ENCODE data around the gene PDCD5. TPM values are rescaled to one million over a fixed set of nuclear protein-coding genes. Genes with fewer than 3 reads are reported as not detected.

The PDCD5 gene
- total RNA-seq, 1 experiment from 2014 or later = 118 TPM

DNA sequence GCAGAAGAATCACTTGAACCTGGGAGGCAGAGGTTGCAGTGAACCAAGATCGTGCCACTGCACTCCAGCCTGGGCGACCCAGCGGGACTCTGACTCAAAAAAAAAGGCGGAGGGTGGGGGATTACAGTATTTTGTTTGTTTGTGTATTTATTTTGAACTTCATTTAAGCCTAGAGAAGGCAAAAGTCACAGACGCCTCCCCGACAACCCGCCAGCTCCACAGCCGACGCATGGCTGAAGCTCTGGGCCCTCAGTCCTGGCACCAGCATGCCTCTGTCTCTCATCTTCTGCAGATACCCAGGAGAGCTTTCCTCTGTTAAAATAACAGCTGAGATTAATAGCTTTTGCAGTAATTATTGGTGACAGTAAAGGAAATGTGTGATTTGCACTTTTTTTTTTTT is 17.2 kb upstream of the PDCD5 start:
- no peaks in the 10 kb centered on the region; the same call in 1 of the 2 replicates for H3K27me3 Mint-ChIP-seq (ENCODE audit: low read depth)
- TF ChIP-seq, protein P1, sequence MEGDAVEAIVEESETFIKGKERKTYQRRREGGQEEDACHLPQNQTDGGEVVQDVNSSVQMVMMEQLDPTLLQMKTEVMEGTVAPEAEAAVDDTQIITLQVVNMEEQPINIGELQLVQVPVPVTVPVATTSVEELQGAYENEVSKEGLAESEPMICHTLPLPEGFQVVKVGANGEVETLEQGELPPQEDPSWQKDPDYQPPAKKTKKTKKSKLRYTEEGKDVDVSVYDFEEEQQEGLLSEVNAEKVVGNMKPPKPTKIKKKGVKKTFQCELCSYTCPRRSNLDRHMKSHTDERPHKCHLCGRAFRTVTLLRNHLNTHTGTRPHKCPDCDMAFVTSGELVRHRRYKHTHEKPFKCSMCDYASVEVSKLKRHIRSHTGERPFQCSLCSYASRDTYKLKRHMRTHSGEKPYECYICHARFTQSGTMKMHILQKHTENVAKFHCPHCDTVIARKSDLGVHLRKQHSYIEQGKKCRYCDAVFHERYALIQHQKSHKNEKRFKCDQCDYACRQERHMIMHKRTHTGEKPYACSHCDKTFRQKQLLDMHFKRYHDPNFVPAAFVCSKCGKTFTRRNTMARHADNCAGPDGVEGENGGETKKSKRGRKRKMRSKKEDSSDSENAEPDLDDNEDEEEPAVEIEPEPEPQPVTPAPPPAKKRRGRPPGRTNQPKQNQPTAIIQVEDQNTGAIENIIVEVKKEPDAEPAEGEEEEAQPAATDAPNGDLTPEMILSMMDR (conservative IDR thresholded peaks at IDR 0.05) = no peak

More for the DNA sequence above, 17.2 kb upstream of the PDCD5 start:
- no peak for DNase-seq
- Histone ChIP-seq H2AFZ (ENCODE audit: low read length) (no peak overlapping the region), H3K4me1 (ENCODE audit: insufficient read depth, low read length) (no peaks in the 10 kb centered on the region), H3K56ac (ENCODE audit: insufficient read length, low read depth, low read length) (no peak overlapping the region), H3K9me3 (ENCODE audit: control insufficient read depth, low read depth, low read length) (no peaks in the 10 kb centered on the region), H3K27me3 (ENCODE audit: insufficient read depth, low read length) (no peaks in the 10 kb centered on the region), H2BK15ac (ENCODE audit: low read depth, low read length) (no peak overlapping the region), H3K23me2 (ENCODE audit: insufficient read length, low read depth, low read length, poor library complexity, severe bottlenecking) (no peaks in the 10 kb centered on the region), H3K79me1 (ENCODE audit: insufficient read depth, low read depth, low read length, poor library complexity, severe bottlenecking) (no peaks in the 10 kb centered on the region), H3K79me2 (ENCODE audit: insufficient read depth, low read length) (no peaks in the 10 kb centered on the region), H4K5ac (ENCODE audit: insufficient read length, low read depth, low read length) (no peak overlapping the region), H3T11ph (ENCODE audit: low read length) (no peak overlapping the region), H4K91ac (ENCODE audit: insufficient read length, low read depth, low read length) (no peak overlapping the region), H3K18ac (ENCODE audit: insufficient read length, low read depth, low read length) (no peak overlapping the region), H3K27ac (ENCODE audit: insufficient read length, low read depth, low read length) (no peak overlapping the region), H3K14ac (ENCODE audit: insufficient read depth, low read length) (no peak overlapping the region), H3K4ac (ENCODE audit: low read depth, low read length) (no peak overlapping the region), H4K8ac (replicated peaks; ENCODE audit: insufficient read length, low read depth, low read length) (no peak overlapping the region), H4K20me1 (ENCODE audit: control insufficient read depth, insufficient read depth, insufficient read length) (no peaks in the 10 kb centered on the region), H2AK5ac (ENCODE audit: insufficient read length, low read length) (no peak overlapping the region), H2BK5ac (ENCODE audit: insufficient read length, low read length) (no peak overlapping the region), H3K4me2 (ENCODE audit: insufficient read depth, insufficient read length, low read length) (no peak overlapping the region), H2BK120ac (ENCODE audit: low read depth, low read length, poor library complexity, severe bottlenecking) (no peak overlapping the region), H3K9ac (ENCODE audit: extremely low read depth, insufficient read length, low read length) (no peak overlapping the region), H3K23ac (ENCODE audit: insufficient read length, low read depth, low read length) (no peak overlapping the region), H2BK20ac (ENCODE audit: low read depth, low read length, poor library complexity, severe bottlenecking) (no peak overlapping the region), H2BK12ac (ENCODE audit: insufficient read length, low read depth, low read length) (no peak overlapping the region)
- no peaks in the 10 kb centered on the region for H3K9me3 Mint-ChIP-seq
- no peaks in the 10 kb centered on the region; a peak in 1 of 4 replicates for H3K4me1 Mint-ChIP-seq
- no peak overlapping the region; a peak in 1 of 7 replicates for H3K27ac Mint-ChIP-seq
- no peak overlapping the region for H3K4me3 Mint-ChIP-seq
- H3K36me3 Mint-ChIP-seq (ENCODE audit: insufficient read depth in 1 of 3, low read depth in 3 of 3) = no peaks in the 10 kb centered on the region
- no CpG with 5 or more reads among the region's 9 CpGs for WGBS (ENCODE audit: extremely low coverage, insufficient read length, low lambda C conversion rate)
